Cardiac atrium fibroblast (primary cell): ENCODE results near the gene ZBTB6. TPM values are rescaled to one million over a fixed set of nuclear protein-coding genes. Genes with fewer than 3 reads are reported as not detected.

Experiments
- total RNA-seq: library from RNA; depleted of rRNA; stranded (reverse); fragments of >200 nt; gene quantifications from 2 replicates; pipeline ENCODE4 v1.2.3, GENCODE V29; 2015

The ZBTB6 gene, protein sequence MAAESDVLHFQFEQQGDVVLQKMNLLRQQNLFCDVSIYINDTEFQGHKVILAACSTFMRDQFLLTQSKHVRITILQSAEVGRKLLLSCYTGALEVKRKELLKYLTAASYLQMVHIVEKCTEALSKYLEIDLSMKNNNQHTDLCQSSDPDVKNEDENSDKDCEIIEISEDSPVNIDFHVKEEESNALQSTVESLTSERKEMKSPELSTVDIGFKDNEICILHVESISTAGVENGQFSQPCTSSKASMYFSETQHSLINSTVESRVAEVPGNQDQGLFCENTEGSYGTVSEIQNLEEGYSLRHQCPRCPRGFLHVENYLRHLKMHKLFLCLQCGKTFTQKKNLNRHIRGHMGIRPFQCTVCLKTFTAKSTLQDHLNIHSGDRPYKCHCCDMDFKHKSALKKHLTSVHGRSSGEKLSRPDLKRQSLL
- total RNA-seq = 6.0 and 6.3 TPM in 2 replicates

GRCh38 chr9:122912964-122913673, at the start of gene ZBTB6:
ZBTB6 (minus strand) TSS chr9:122913323; CDS start chr9:122912072, 1,251 bp downstream.

GRCh38 chr9:122940749-122941581, 27.8 kb upstream of the ZBTB6 start, which contains the start of gene RABGAP1:
RABGAP1 (plus strand) TSS chr9:122941020; CDS start chr9:122957060, 16,040 bp downstream.

DNA sequence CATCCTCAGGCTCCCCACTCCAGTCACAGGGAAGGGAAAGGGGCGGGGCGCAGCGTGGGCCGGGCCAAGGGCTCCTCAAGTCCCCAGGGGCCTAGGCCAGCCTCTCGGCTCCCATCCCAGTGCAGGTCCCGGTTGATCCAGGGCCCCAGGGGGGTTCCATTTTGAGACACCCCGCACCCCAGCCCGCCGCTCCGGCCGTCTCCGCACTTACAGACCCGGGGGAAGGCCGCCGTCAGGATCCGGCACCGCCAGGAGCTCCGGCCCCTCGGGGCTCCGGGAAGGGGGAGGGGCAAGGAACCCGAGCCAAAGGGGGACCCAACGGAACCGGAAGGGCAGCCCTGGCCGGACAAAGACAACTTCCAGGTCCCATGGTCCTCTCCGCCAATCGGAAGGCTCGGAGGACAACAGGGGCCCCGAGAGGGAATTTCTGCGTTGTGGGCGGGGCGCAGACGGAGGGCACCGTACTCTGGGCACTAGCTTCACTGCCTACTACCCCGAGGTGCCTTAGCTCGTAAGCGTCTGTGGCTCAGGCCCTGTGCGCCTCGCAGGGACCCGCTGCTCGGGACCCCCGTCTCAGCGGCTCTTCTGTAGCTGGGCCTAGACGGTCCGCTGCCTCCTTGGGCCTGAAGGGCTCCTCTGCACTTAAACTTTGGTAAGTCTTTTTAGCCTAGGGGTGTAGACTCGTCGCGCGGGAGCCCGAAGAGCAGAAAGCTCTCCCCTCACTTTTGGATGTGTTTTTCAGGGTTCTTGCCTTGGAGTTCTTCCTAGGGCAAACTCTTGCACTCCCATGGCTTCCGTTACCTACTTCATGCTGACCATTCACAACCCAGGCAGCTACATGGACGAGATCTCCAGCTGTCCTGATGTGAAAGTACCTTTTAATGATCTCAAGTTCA, 18.4 kb upstream of the ZBTB6 start, which contains the start of gene ZBTB26:
TSS of gene ZBTB26 (minus strand) at position 287 of the 896 bp plus-strand sequence. CDS start 11,578 bp downstream, outside the sequence.

GRCh38 chr9:122904823-122905710, 8.1 kb downstream of the ZBTB6 start, which contains the start of gene RC3H2:
RC3H2 (minus strand) TSS chr9:122905359; CDS start chr9:122897509, 7,850 bp downstream.

Other genes starting within 250 kb of the ZBTB6 start
- gene OR1L3, start 238.2 kb downstream of the ZBTB6 start, total RNA-seq = not detected in 2 replicates
- gene OR1L4, start 189.3 kb downstream of the ZBTB6 start, total RNA-seq = not detected in 2 replicates
- not detected in 2 replicates for gene OR1L6, start 171.0 kb downstream of the ZBTB6 start, total RNA-seq
- not detected in 2 replicates for gene OR5C1, start 124.4 kb downstream of the ZBTB6 start, total RNA-seq
- gene OR1K1, start 113.2 kb downstream of the ZBTB6 start, total RNA-seq = not detected in 2 replicates
- gene PDCL, start 84.7 kb downstream of the ZBTB6 start, total RNA-seq = 14.6 and 18.1 TPM in 2 replicates
- gene RC3H2, start 8.0 kb downstream of the ZBTB6 start, total RNA-seq = 26.7 and 34.8 TPM in 2 replicates
- gene ZBTB26, start 18.2 kb upstream of the ZBTB6 start, total RNA-seq = 2.5 and 3.2 TPM in 2 replicates
- 12.6 and 15.6 TPM in 2 replicates for gene RABGAP1, start 27.7 kb upstream of the ZBTB6 start, total RNA-seq
- gene GPR21, start 120.3 kb upstream of the ZBTB6 start, total RNA-seq = not detected in 2 replicates